GM12878 (cell line): ENCODE data around the gene WDR74. TPM values are rescaled to one million over a fixed set of nuclear protein-coding genes. Genes with fewer than 3 reads are reported as not detected.

Source experiments
- ATAC-seq: fragments of 200-7000 bp; cut with Tn5 transposase; 3 replicates; pipeline ENCODE4 v1.9.1; 2020; ENCODE audit warnings: mild to moderate bottlenecking, moderate library complexity
- BruUV-seq: library from RNA; stranded (reverse); fragments of 400-500 nt; replicated peaks from 2 replicates; lab custom pipeline; 2021; lab: Mats Ljungman, UMichigan
- CTCF ChIA-PET: fragments of 300-600 bp; sonication (Branson Sonifier 250); formaldehyde crosslinking; extraction: SDS; loops from one replicate; lab custom pipeline; 2021; ENCODE audit warnings: inconsistent platforms; lab: Yijun Ruan, JAX
- POLR2A ChIA-PET: fragments of 350-600 bp; formaldehyde crosslinking; extraction: SDS; loops from one replicate; lab custom pipeline; 2021; ENCODE audit warnings: inconsistent platforms; lab: Charles Lee
- RAD21 ChIA-PET: fragments of 300-600 bp; sonication (Branson Sonifier 250); formaldehyde crosslinking; loops from one replicate; lab custom pipeline; 2023; ENCODE audit warnings: antibody characterized with exemption; ENCODE audit not compliant: unreplicated experiment; lab: Charles Lee
- SMC1A ChIA-PET: fragments of 300-600 bp; sonication (Branson Sonifier 250); formaldehyde crosslinking; loops from one replicate; lab custom pipeline; 2023; ENCODE audit not compliant: unreplicated experiment, uncharacterized antibody; lab: Charles Lee
- DNase-seq: peaks from one replicate; pipeline ENCODE4 v3.0.0-alpha.2; 2011; ENCODE audit warnings: low read depth, low spot score
- FAIRE-seq: peaks from 3 replicates; lab custom pipeline; 2011; peaks lifted over from hg19 to GRCh38; lab: Jason Lieb, UNC
- H2AFZ ChIP-seq: 2 replicates; pipeline ENCODE4 v1.6.0; 2011; ENCODE audit warnings: low read depth, low read length, control low read depth; ENCODE audit not compliant: control insufficient read depth
- H3K27ac ChIP-seq: 2 replicates; pipeline ENCODE4 v1.5.1; 2011; ENCODE audit warnings: control low read depth; ENCODE audit not compliant: control insufficient read depth, insufficient read depth
- H3K27me3 ChIP-seq, 2 experiments: replicated peaks in 1 of 2; 2 replicates each; pipeline versions ENCODE4 v1.6.0 to v1.6.1; 2011; ENCODE audit warnings: low read length in 1 of 2; ENCODE audit not compliant: control insufficient read depth in 2 of 2, insufficient read depth in 2 of 2
- H3K36me3 ChIP-seq, 2 experiments: 2 replicates each; pipeline ENCODE4 v1.5.1; 2011; ENCODE audit warnings: low read length in 1 of 2; ENCODE audit not compliant: control insufficient read depth in 2 of 2, insufficient read depth in 2 of 2
- H3K4me1 ChIP-seq: 2 replicates; pipeline ENCODE4 v1.6.1; 2011; ENCODE audit warnings: mild to moderate bottlenecking, low read length, moderate library complexity, mixed read lengths; ENCODE audit not compliant: control insufficient read depth, insufficient read depth
- H3K4me2 ChIP-seq: 2 replicates; pipeline ENCODE4 v1.6.0; 2011; ENCODE audit warnings: control low read depth; ENCODE audit not compliant: control insufficient read depth, insufficient read depth
- H3K4me3 ChIP-seq: fragments of 200-600 bp; sonication (generic); 2 replicates; pipeline ENCODE4 v1.5.1; 2016
- H3K79me2 ChIP-seq: 2 replicates; pipeline ENCODE4 v1.6.0; 2011; ENCODE audit warnings: low read length; ENCODE audit not compliant: control insufficient read depth, insufficient read depth
- H3K9ac ChIP-seq: 2 replicates; pipeline ENCODE4 v1.8.0; 2011; ENCODE audit warnings: low read length, control low read depth, mixed read lengths; ENCODE audit not compliant: control insufficient read depth, insufficient read depth
- H3K9me3 ChIP-seq: replicated peaks from 3 replicates; pipeline ENCODE4 v1.5.1; 2011; ENCODE audit warnings: mild to moderate bottlenecking, low read length; ENCODE audit not compliant: control insufficient read depth, insufficient read depth
- H4K20me1 ChIP-seq: 2 replicates; pipeline ENCODE4 v1.6.0; 2011; ENCODE audit not compliant: control insufficient read depth, insufficient read depth
- BMI1 ChIP-seq: fragments of 450-650 bp; IDR thresholded peaks from 2 replicates; pipeline ENCODE4 v1.6.1; 2016; ENCODE audit warnings: mild to moderate bottlenecking, moderate library complexity, borderline replicate concordance
- BRCA1 ChIP-seq: IDR thresholded peaks from 2 replicates; pipeline ENCODE4 v1.6.1; 2011; ENCODE audit warnings: low read depth, low read length, improper control_type of control experiment
- CBX3 ChIP-seq: fragments of 200-600 bp; sonication (generic); IDR thresholded peaks from 2 replicates; pipeline ENCODE4 v1.6.1; 2016; ENCODE audit warnings: low read depth, borderline replicate concordance
- CREB1 ChIP-seq: IDR thresholded peaks from 2 replicates; pipeline ENCODE4 v1.6.1; 2012; ENCODE audit warnings: low read depth, mild to moderate bottlenecking, inconsistent platforms
- E2F4 ChIP-seq: IDR thresholded peaks from 2 replicates; pipeline ENCODE4 v1.6.1; 2012; ENCODE audit warnings: low read depth, low read length, improper control_type of control experiment
- EED ChIP-seq: sonication (generic); IDR thresholded peaks from 2 replicates; pipeline ENCODE4 v1.6.1; 2016; ENCODE audit warnings: antibody characterized with exemption, low read depth
- FOXK2 ChIP-seq: fragments of 450-650 bp; IDR thresholded peaks from 2 replicates; pipeline ENCODE4 v1.6.1; 2017; ENCODE audit warnings: mild to moderate bottlenecking, moderate library complexity
- KDM1A ChIP-seq: fragments of 200-600 bp; sonication (generic); IDR thresholded peaks from 2 replicates; pipeline ENCODE4 v1.6.1; 2016; ENCODE audit warnings: borderline replicate concordance
- LARP7 ChIP-seq: fragments of 450-650 bp; IDR thresholded peaks from 2 replicates; pipeline ENCODE4 v1.6.1; 2017; ENCODE audit warnings: mild to moderate bottlenecking
- RCOR1 ChIP-seq: conservative IDR thresholded peaks from 2 replicates; pipeline ENCODE4 v1.6.1; 2012; ENCODE audit warnings: low read depth, low read length, improper control_type of control experiment
- SIN3A ChIP-seq: IDR thresholded peaks from 2 replicates; pipeline ENCODE4 v1.6.1; 2012; ENCODE audit warnings: low read depth, low read length, improper control_type of control experiment
- SRF ChIP-seq, 2 experiments: IDR thresholded peaks; 2 replicates each; pipeline ENCODE4 v1.6.1; 2011; ENCODE audit warnings: low read depth in 2 of 2, low read length in 2 of 2, mild to moderate bottlenecking in 1 of 2, moderate library complexity in 1 of 2
- SUZ12 ChIP-seq: fragments of 200-600 bp; sonication (generic); IDR thresholded peaks from one replicate; pipeline ENCODE4 v1.6.1; 2018; ENCODE audit warnings: antibody characterized with exemption, mild to moderate bottlenecking; ENCODE audit not compliant: unreplicated experiment
- TCF3 ChIP-seq: IDR thresholded peaks from 2 replicates; pipeline ENCODE4 v1.6.1; 2012; ENCODE audit warnings: low read depth, mild to moderate bottlenecking, low read length, borderline replicate concordance; ENCODE audit not compliant: insufficient read depth
- ZNF592 ChIP-seq: fragments of 450-650 bp; IDR thresholded peaks from 2 replicates; pipeline ENCODE4 v1.6.1; 2017; ENCODE audit warnings: mild to moderate bottlenecking, moderate library complexity
- ZSCAN29 ChIP-seq: fragments of 450-650 bp; IDR thresholded peaks from 2 replicates; pipeline ENCODE4 v1.6.1; 2017; ENCODE audit warnings: mild to moderate bottlenecking, moderate library complexity
- WGBS: methylation state at CpG from one replicate; pipeline ENCODE4 v1.1.6; 2016; ENCODE audit warnings: low lambda C conversion rate; ENCODE audit not compliant: insufficient replicate concordance, insufficient coverage; ENCODE audit errors: missing lambda C conversion rate; 5-methylcytosine and 5-hydroxymethylcytosine counted together
- in situ Hi-C: fragments of 300-500 bp; cut with MboI; formaldehyde crosslinking; loops from 9 replicates; pipeline ENCODE4 v1.14.3; 2018; ENCODE audit warnings: mixed read lengths
- intact Hi-C: fragments of 100-400 bp; cut with micrococcal nuclease; formaldehyde crosslinking; loops from one replicate; pipeline ENCODE4 v1.14.2; 2022; ENCODE audit not compliant: unreplicated experiment
- polyA plus RNA-seq, 11 experiments: library from polyadenylated mRNA; depleted of rRNA in 4 of 11; unstranded in 6 of 11; stranded (reverse) in 5 of 11; fragments of >200 nt; fragmentation: Nextera tagmentation in 4 of 11; fragmentation: Illumina TruSeq in 1 of 11; extraction: Ambion mirVana in 4 of 11; extraction: Trizol in 1 of 11; gene quantifications; 1 replicate in 1 of 11; 2 replicates in 10 of 11; pipeline versions ENCODE4 v1.2.1 to v1.2.3, GENCODE V29; 2011 to 2016; ENCODE audit warnings: inconsistent platforms in 2 of 11, missing spikeins in 2 of 11, low read depth in 1 of 11
- total RNA-seq, 4 experiments: library from RNA; depleted of rRNA in 3 of 4; stranded (reverse); fragments of >200 nt in 3 of 4; fragmentation: Illumina TruSeq in 1 of 4; extraction: Trizol in 1 of 4; gene quantifications; 2 replicates each; pipeline versions ENCODE4 v1.2.1 to v1.2.3, GENCODE V29; 2013 to 2021

Gene WDR74
- total and polyA plus RNA-seq, 10 of the 15 experiments (the other 5 are each of a cell fraction or from before 2014, with no cell fraction given), result 18.2 to 103 (median 60.7) TPM

GRCh38 chr11:62787005-62787759 lies 52.2 kb downstream of the WDR74 start, which contains the start of gene TMEM179B (continued):
- TF ChIP-seq CREB1 (peak; percentile 96), FOXK2 (0 out of 2 replicates have a peak, but pooled peaks have one; percentile 21), SRF (IDR thresholded peaks at IDR 0.05; ENCODE audit: low read depth in 2 of 2, low read length in 2 of 2) (no peak), LARP7 (peak; percentile 39; the same call in 1 of the 2 replicates), RCOR1 (0 out of 2 replicates have a peak, but pooled peaks have one; percentile 67), SIN3A (peak; percentile 21), E2F4 (no peak)

GRCh38 chr11:62786318-62787004 lies 52.9 kb downstream of the WDR74 start:
- H3K4me3 ChIP-seq, result peak overlapping the region; percentile 95
- peak; percentile 81 for FAIRE-seq
- POLR2A ChIA-PET, result interaction anchor here (0.9 to 6.0 kb wide), 19 partner anchors 8 to 115 kb away, joined by 3 to 53 read pairs (median 7); partner anchors contain the start of genes HNRNPUL2, LBHD1, POLR2G and SLC3A2
- no peak for TF ChIP-seq SUZ12
- TF ChIP-seq BRCA1, result no peak
- peak; percentile 30; the same call in 1 of the 2 replicates for TF ChIP-seq TCF3
- TF ChIP-seq CBX3, result no peak
- no peak for TF ChIP-seq BMI1
- TF ChIP-seq ZSCAN29, result no peak
- TF ChIP-seq ZNF592, result no peak
- TF ChIP-seq EED, result no peak
- TF ChIP-seq KDM1A, result no peak

More at GRCh38 chr11:62786318-62787004, 52.9 kb downstream of the WDR74 start:
- no peaks in the 10 kb centered on the region for H4K20me1 ChIP-seq
- ATAC-seq (peak; percentile 86), DNase-seq (no peak)
- intact Hi-C loops (loop anchor here (1.0 to 5.0 kb wide), 5 partner anchors 16 to 96 kb away; partner anchors contain the start of genes NXF1, SLC3A2, TAF6L and WDR74), in situ Hi-C loops (no loop called here)
- peak overlapping the region; percentile 95 for H3K4me2 ChIP-seq
- SMC1A ChIA-PET, result interaction anchor here (0.9 to 4.2 kb wide), 18 partner anchors 11 to 362 kb away, joined by 3 to 33 read pairs (median 4); partner anchors contain the start of genes POLR2G, SLC3A2, TAF6L and WDR74
- no peaks in the 10 kb centered on the region for H3K27me3 ChIP-seq
- RAD21 ChIA-PET, result interaction anchor here (0.6 to 3.8 kb wide), 25 partner anchors 9 to 392 kb away, joined by 3 to 57 read pairs (median 5); partner anchors contain the start of genes C11orf98, CSKMT, HNRNPUL2 and LBHD1
- CTCF ChIA-PET, result interaction anchor here (0.5 to 6.6 kb wide), 42 partner anchors 11 to 392 kb away, joined by 3 to 131 read pairs (median 5); partner anchors contain the start of genes BSCL2, GNG3, HNRNPUL2 and POLR2G
- no peaks in the 10 kb centered on the region for H3K9me3 ChIP-seq
- H2AFZ ChIP-seq, result peak overlapping the region; percentile 31
- peaks cover 5 to 14% of the 10 kb centered on the region in 2 experiments for H3K36me3 ChIP-seq
- BruUV-seq, result no TSS peak
- peak overlapping the region; percentile 77 for H3K9ac ChIP-seq
- H3K79me2 ChIP-seq, result peaks cover 39% of the 10 kb centered on the region
- WGBS, result under 1% methylated on average over 51 of the region's 51 CpGs
- peak overlapping the region; percentile 64 for H3K27ac ChIP-seq
- peaks cover 6% of the 10 kb centered on the region for H3K4me1 ChIP-seq
